ENCODE results near the gene MINDY4.

The MINDY4 gene

GRCh38 chr7:30859940-30860496 is 88.8 kb downstream of the MINDY4 start:
- DNase-seq: no peak

GRCh38 chr7:30861612-30862011 is 90.4 kb downstream of the MINDY4 start:
- DNase-seq: no peak

GRCh38 chr7:30862995-30863705 is 91.9 kb downstream of the MINDY4 start:
- no peak for DNase-seq

GRCh38 chr7:30863706-30864035 is 92.5 kb downstream of the MINDY4 start:
- no peak for DNase-seq

GRCh38 chr7:30864101-30864500 is 92.9 kb downstream of the MINDY4 start:
- no peak for DNase-seq

GRCh38 chr7:30865076-30865475 is 93.9 kb downstream of the MINDY4 start:
- no peak for DNase-seq

- no peak for DNase-seq
Observed at GRCh38 chr7:30865821-30866220, 94.6 kb downstream of the MINDY4 start.

GRCh38 chr7:30866939-30867338 is 95.7 kb downstream of the MINDY4 start:
- DNase-seq: no peak

- DNase-seq: no peak
Observed at GRCh38 chr7:30867483-30867882, 96.3 kb downstream of the MINDY4 start.

GRCh38 chr7:30869794-30870611 is 98.8 kb downstream of the MINDY4 start:
- DNase-seq: no peak

- no peak for DNase-seq
Observed at GRCh38 chr7:30870821-30871518, 99.8 kb downstream of the MINDY4 start.

GRCh38 chr7:30871655-30872054 is 100.4 kb downstream of the MINDY4 start:
- DNase-seq: no peak

- no peak for DNase-seq
Observed at GRCh38 chr7:30873207-30873606, 102.0 kb downstream of the MINDY4 start.

GRCh38 chr7:30873656-30874055 is 102.4 kb downstream of the MINDY4 start:
- no peak for DNase-seq

GRCh38 chr7:30874656-30875302 is 103.6 kb downstream of the MINDY4 start:
- no peak for DNase-seq

- no peak for DNase-seq
Observed at GRCh38 chr7:30877015-30877769, 106.0 kb downstream of the MINDY4 start.

- no peak for DNase-seq
Observed at GRCh38 chr7:30877993-30878392, 106.8 kb downstream of the MINDY4 start.

- DNase-seq: no peak
Observed at GRCh38 chr7:30879139-30880124, 108.2 kb downstream of the MINDY4 start.

- no peak for DNase-seq
Observed at GRCh38 chr7:30880125-30880720, 109.0 kb downstream of the MINDY4 start.

GRCh38 chr7:30880941-30881340 is 109.7 kb downstream of the MINDY4 start:
- no peak for DNase-seq

GRCh38 chr7:30881448-30881847 is 110.2 kb downstream of the MINDY4 start:
- DNase-seq: no peak

Data from AML-193 (cell line).